ENCODE data around the gene RIT1. TPM values are rescaled to one million over a fixed set of nuclear protein-coding genes. Genes with fewer than 3 reads are reported as not detected.

RIT1 gene
- total and polyA plus RNA-seq, 7 donors, result 13.1 to 23.2 (median 16.6) TPM

DNA sequence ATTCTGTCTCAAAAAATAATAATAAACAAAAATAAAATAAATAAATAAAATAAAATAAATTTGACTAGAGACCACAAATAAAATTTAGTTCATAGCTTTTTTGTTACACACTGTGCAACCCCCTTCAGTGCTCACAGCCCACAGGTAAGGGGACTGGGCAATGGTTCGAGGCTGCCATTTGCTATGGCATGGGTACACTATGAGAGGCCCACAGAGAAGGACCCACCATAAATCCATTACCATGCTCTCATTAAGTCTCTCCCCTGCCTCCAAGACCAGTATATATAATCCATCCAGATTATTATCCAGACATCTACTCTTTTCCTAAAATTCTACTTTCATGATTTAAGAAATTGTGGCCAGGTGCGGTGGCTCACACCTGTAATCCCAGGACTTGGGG is 8.7 kb upstream of the RIT1 start:
- peaks cover 63 to 100% (median 92%) of the 10 kb centered on the region in 4 donors for H3K36me3 ChIP-seq
- no peaks in the 10 kb centered on the region for H3K27me3 ChIP-seq
- no peak for TF ChIP-seq POLR2A (IDR thresholded peaks at IDR 0.05)
- TF ChIP-seq, protein P1, sequence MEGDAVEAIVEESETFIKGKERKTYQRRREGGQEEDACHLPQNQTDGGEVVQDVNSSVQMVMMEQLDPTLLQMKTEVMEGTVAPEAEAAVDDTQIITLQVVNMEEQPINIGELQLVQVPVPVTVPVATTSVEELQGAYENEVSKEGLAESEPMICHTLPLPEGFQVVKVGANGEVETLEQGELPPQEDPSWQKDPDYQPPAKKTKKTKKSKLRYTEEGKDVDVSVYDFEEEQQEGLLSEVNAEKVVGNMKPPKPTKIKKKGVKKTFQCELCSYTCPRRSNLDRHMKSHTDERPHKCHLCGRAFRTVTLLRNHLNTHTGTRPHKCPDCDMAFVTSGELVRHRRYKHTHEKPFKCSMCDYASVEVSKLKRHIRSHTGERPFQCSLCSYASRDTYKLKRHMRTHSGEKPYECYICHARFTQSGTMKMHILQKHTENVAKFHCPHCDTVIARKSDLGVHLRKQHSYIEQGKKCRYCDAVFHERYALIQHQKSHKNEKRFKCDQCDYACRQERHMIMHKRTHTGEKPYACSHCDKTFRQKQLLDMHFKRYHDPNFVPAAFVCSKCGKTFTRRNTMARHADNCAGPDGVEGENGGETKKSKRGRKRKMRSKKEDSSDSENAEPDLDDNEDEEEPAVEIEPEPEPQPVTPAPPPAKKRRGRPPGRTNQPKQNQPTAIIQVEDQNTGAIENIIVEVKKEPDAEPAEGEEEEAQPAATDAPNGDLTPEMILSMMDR (IDR thresholded peaks at IDR 0.05), result no peak
- H3K9me3 ChIP-seq, result no peaks in the 10 kb centered on the region
- H3K27ac ChIP-seq, result no peak overlapping the region
- 98% methylated on average over 2 of the region's 2 CpGs for WGBS, 2 donors
- no peak overlapping the region for H3K4me3 ChIP-seq
- intact Hi-C loops (cut with DNase I), result no loop called here
- no peak for DNase-seq
- no peaks in the 10 kb centered on the region for H3K4me1 ChIP-seq

DNA sequence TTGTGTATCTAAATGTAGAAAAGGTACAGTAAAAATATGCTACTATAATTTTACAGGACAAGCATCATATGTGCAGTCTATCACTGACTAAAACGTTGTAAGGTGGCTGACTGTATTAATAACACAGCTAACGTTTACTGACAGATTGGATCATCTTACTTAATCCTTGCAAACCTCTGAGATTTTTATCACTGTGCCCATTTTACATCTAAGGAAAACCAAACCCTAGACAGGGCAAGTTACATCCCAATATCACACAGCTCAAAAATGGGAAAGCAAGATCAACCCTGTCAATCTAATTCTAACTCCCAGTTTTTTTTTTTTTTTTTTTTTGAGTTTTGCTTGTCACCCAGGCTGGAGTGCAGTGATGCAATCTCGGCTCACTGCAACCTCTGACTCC is 7.5 kb upstream of the RIT1 start:
- Histone ChIP-seq H3K36me3 (peaks cover 58 to 100% (median 89%) of the 10 kb centered on the region in 4 donors), H3K27me3 (no peaks in the 10 kb centered on the region), H3K4me1 (no peaks in the 10 kb centered on the region), H3K4me3 (no peak overlapping the region), H3K27ac (no peak overlapping the region), H3K9me3 (no peaks in the 10 kb centered on the region)
- no peak for DNase-seq
- WGBS, 2 donors, result 67 to 82% methylated on average over 3 of the region's 3 CpGs
- intact Hi-C loops (cut with DNase I), result no loop called here
- TF ChIP-seq EP300 (IDR thresholded peaks at IDR 0.05) (no peak), POLR2AphosphoS5 (IDR thresholded peaks at IDR 0.05) (no peak), POLR2A (IDR thresholded peaks at IDR 0.05) (no peak)
- TF ChIP-seq, protein P1 (IDR thresholded peaks at IDR 0.05), result no peak

DNA sequence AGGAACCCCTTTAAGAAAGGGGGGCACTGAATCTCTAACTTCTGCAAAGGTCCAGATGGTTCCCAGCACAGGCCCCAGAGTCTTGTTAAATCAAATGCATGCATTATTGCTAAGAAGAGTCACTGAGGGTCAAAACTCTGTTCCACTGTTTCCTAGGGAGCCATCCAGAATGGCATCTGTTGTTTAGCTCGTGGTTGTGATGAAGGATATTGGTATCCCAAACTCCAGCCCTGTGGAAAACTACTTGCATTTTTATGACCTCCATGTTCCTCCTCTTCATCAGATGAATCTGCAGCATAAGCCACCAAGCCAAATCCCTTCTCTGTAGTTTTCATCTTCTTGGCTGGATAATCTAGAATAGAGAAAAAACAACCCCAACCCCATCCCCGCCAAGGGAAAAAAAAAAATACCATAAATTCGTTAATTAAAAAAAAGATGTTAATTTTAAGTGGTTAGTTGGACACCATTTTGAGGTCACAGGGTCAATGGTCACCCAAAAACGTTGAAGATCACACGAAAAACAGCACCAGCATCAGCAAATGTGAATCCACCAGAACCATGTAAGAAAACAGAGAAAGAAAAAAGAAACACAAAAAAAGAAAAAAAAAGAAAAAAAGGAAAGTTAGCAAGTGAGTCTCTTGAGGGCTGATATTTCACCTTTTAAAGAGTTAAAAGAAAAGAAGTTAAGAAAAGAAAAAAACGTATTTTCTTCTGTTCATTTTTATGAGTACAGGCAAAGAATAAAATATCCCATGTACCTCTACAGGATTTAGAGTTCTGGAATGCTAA is 3.0 kb upstream of the RIT1 start:
- TF ChIP-seq, protein P1 (IDR thresholded peaks at IDR 0.05), result no peak
- no peak for TF ChIP-seq POLR2A (IDR thresholded peaks at IDR 0.05)
- no peak for TF ChIP-seq POLR2AphosphoS5 (IDR thresholded peaks at IDR 0.05)
- no peak for TF ChIP-seq EP300 (IDR thresholded peaks at IDR 0.05)
- Histone ChIP-seq H3K27ac (peak overlapping the region in 1 of 4 donors; percentile 59), H3K4me1 (peaks cover 0 to 20% (median 17%) of the 10 kb centered on the region in 4 donors), H3K36me3 (peaks cover 43 to 75% (median 56%) of the 10 kb centered on the region in 4 donors), H3K27me3 (no peaks in the 10 kb centered on the region), H3K4me3 (no peak overlapping the region), H3K9me3 (no peaks in the 10 kb centered on the region)
- intact Hi-C loops (cut with DNase I), result no loop called here
- DNase-seq, result no peak
- WGBS, 2 donors, result 63 to 81% methylated on average over 6 of the region's 6 CpGs

DNA sequence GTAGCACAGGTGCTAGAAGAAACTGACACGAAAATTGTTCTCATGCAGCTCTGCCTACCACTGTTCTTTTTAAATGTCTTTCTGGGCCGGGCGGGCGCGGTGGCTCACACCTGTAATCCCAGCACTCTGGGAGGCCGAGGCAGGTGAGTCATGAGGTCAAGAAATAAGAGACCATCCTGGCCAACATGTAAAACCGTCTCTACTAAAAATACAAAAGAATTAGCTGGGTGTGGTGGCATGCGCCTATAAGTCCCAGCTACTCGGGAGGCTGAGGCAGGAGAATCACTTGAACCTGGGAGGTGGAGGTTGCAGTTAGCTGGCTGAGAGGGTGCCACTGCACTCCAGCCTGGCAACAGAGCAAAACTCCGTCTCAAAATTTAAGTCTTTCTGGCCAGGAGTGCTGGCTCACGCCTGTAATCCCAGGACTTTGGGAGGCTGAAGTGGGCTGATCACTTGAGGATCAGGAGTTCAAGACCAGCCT is 947 bp upstream of the RIT1 start:
- intact Hi-C loops (cut with DNase I), result no loop called here
- Histone ChIP-seq H3K36me3 (peaks cover 32 to 73% (median 49%) of the 10 kb centered on the region in 4 donors), H3K27ac (peak overlapping the region; percentile 91 to 96 (median 92)), H3K4me1 (peaks cover 0 to 22% (median 18%) of the 10 kb centered on the region in 4 donors), H3K27me3 (no peaks in the 10 kb centered on the region), H3K4me3 (no peak overlapping the region), H3K9me3 (no peaks in the 10 kb centered on the region)
- TF ChIP-seq POLR2AphosphoS5 (IDR thresholded peaks at IDR 0.05) (no peak), POLR2A (IDR thresholded peaks at IDR 0.05) (no peak), EP300 (IDR thresholded peaks at IDR 0.05) (no peak)
- TF ChIP-seq, protein P1 (IDR thresholded peaks at IDR 0.05), result no peak
- 67 to 82% methylated on average over 11 of the region's 11 CpGs for WGBS, 2 donors
- no peak for DNase-seq

Measured in sigmoid colon (tissue), 7 donors.